Suppressor macrophage (primary cell): ENCODE measurements around the gene TNNI3K.

Experiments used
- DNase-seq, 4 experiments: peaks; one replicate each; pipeline ENCODE4 v3.0.0-alpha.2; 2020 to 2022

Gene TNNI3K

DNA sequence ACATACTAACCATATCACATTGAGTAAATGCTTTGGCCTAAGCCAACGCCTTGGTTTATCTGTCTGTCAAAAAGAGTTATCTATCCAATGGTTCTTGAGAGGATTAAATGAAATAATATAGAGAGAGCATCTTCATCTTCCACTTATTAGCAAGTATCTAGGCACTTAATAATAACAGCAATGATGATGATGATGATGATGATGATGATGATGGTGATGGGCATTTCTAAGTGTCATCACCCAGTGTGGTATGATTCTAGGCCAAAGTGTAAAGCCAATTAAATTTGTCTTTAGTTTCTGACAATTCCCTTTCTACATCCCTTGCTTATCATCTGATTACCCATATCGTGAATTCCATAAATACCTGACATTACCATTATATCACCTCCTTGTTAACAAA lies 342.9 kb downstream of the TNNI3K start:
- DNase-seq: no peak

DNA sequence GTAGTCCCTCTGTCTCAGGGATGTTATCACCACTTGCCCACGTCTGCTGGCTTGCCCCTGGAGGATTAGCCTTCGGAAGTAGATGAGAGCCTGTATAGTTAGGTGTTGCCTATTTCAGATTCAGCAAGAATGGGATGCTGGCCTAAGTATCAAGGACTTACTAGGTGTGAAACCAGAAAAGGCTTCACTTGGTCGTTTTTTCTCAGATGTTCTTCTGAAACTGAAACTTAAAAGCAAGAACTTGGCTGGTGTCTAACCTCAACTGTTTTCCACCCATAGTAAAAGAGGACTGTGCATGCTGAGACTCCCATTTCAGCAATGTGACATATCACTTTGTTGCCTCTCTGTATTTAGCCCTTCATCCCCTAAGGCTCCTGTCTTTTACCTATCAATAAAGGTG lies 344.2 kb downstream of the TNNI3K start:
- DNase-seq: no peak

DNA sequence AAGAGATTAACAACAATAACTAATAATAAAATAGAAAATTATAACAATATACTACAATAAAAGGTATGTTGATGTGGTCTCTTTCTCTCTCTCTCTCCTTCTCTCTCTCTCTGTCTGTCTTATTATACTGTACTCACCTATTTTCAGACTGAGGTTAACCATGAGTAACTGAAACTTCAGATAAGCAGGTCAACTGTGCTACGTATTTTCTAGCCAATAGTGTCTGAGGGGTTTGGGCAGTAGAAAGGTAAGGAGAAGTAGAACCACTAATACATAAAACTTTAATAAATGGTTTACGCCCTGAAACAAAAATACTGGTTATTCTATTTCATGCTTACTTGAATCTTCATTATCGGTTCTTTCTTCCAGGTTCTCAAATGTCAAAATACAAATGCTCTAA lies 348.2 kb downstream of the TNNI3K start:
- DNase-seq: no peak

DNA sequence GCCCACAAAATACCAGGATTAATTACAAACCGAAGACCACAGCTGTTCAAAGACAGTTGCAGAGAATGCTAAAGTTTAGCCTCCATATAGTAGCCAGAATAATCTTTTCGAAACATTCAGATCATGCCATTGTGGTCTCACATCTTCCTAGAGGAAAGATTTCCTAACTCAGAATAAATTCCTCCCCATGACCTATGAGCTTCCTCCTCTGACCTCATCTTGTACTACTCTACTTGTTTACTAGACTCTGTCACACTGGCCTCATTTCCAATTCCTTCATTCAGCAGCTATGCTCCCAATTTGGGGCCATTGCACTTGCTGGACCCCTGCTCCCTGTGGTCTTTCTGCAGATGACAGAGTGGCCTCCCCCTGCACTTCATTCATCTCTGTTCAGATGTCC lies 349.0 kb downstream of the TNNI3K start:
- DNase-seq: no peak

DNA sequence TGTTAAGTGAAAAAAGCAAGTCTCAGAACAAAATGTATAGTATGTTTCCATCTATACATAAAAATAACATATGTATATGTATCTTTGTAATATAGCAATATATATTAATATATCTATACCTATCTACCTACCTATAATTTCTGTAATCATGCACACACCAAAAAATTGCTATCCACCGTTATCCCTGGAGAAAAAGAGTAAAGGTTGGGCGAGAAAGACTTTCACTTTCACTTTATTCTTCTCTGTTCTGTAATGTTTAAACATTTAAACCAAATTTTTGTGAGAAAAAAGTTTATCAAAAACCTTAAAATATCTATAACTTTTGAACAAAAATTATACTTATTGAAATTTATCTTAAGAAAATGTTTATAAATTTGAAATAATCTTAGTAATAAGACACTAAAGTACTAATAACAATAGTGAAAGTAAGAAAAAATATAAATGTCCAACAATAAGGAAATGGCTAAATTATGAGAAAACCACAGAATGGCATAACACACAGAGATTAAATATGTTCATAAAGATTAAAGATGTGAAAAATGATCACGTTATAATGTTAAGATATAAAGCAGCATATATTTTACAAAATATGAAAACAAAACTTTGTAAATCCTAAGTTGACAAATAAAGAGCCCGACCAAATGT lies 351.2 kb downstream of the TNNI3K start:
- no peak for DNase-seq

DNA sequence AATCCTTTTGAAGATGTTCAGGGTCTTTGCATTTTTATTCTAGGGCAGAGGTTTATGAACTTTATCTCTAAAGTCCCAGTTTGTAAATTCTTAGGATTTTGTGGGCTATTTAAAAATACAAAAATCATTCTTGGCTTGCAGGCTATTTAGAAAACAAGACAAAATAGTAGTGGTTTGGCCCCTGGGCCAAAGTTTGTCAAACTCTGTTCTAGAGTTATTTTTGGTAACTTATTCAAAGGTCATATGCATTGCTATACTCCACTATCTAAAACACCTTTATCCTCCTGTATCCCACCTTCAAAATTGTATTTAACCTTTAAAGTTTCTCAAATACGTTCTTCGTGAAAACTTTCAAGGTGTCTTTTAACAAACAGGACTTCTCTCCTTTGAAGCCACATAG lies 352.7 kb downstream of the TNNI3K start:
- no peak for DNase-seq

DNA sequence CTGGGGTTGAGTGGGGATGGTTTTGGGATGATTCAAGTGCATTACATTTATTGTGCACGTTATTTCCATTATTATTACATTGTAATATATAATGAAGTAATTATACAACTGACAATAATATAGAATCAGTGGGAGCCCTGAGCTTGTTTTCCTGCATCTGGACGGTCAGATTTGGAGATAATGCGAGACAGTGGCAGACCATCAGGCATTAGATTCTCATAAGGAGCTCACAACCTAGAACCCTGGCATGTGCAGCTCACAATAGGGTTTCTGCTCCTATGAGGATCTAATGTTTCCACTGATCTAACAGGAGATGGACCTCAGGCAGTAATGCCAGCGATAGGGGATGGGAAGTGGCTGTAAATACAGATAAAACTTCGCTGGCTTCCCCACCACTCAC lies 355.1 kb downstream of the TNNI3K start:
- no peak for DNase-seq

DNA sequence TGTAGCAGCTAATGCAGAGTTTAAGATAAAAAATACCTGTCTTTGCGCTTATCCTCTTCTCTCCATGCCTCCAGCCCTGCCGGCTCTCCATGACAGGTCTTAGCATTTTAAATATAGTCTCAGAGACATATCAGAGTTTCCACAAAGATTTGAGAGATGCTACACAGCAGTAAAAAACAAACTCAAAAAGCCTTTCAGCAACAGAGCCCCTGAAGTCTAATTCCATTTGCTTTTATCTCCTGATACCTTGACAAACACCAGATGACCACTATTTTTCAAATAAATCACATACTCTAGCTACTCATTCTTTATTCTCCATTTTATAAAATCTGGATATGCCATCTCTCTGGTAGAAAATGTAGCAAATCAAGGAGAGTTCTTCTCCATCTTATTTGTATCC lies 356.8 kb downstream of the TNNI3K start:
- no peak for DNase-seq

DNA sequence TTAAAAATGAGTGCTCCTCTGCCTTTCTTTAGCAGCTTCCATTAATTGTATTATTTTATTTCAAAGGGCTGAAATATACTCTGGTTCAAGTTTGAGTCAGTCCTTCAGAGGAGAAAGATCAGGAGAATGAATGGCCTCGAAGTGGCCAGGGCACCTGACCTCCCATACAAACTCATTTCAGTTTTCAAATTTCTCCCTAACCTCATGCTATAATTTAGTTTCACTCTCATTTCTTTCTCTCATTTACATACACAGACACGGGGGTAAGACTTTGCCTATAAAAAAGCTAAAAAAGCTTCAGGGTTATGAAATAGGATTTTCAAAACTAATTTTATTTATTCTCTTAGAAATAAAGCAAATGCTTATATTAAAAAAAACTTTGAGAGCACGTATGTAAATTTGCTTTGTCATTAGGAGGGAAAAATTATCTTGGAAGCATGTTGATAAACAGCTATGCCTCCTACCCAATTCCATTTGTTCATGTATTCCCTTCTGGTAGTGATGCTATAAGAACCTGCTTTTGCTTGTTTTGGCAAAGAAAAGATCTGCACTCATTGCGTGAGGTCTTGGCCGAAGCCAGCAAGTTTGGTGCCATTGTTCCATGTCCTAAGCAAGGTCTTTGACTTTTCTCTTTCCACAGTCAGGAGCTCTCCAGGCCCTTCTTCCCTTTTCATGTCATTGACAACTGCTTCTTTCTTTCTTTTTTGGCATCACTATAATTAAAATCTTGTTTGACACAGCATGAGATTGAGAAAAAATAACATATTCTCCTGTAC lies 357.6 kb downstream of the TNNI3K start:
- DNase-seq: no peak
